Activated CD8-positive, alpha-beta T cell treated with anti-CD3 and anti-CD28 coated beads for 36 hours (primary cell): ENCODE data around the gene MRPS10. TPM values are rescaled to one million over a fixed set of nuclear protein-coding genes. Genes with fewer than 3 reads are reported as not detected.

Experiments used
- ATAC-seq: fragments of 200-7000 bp; cut with Tn5 transposase; one replicate; pipeline ENCODE4 v1.10.0; 2021; ENCODE audit warnings: mild to moderate bottlenecking, moderate library complexity
- CTCF ChIA-PET: fragments of 350-600 bp; sonication (Branson Sonifier 250); formaldehyde crosslinking; loops from one replicate; lab custom pipeline; 2021; ENCODE audit warnings: antibody characterized with exemption; lab: Charles Lee
- POLR2A ChIA-PET: fragments of 350-600 bp; sonication (Branson Sonifier 250); formaldehyde crosslinking; loops from one replicate; lab custom pipeline; 2021; ENCODE audit warnings: antibody characterized with exemption; lab: Charles Lee
- DNase-seq: peaks from one replicate; pipeline ENCODE4 v3.0.0-alpha.2; 2020
- H3K27ac Mint-ChIP-seq: one replicate; pipeline ENCODE4 v1.8.0; 2021; ENCODE audit warnings: mild to moderate bottlenecking, mixed read lengths
- H3K27me3 Mint-ChIP-seq: one replicate; pipeline ENCODE4 v1.8.0; 2021; ENCODE audit warnings: mixed read lengths
- H3K36me3 Mint-ChIP-seq: one replicate; pipeline ENCODE4 v1.8.0; 2021; ENCODE audit warnings: low read depth, mixed read lengths
- H3K4me1 Mint-ChIP-seq: one replicate; pipeline ENCODE4 v1.8.0; 2021; ENCODE audit warnings: low read depth, mixed read lengths
- H3K4me3 Mint-ChIP-seq: one replicate; pipeline ENCODE4 v1.8.0; 2021; ENCODE audit warnings: mild to moderate bottlenecking, moderate library complexity, mixed read lengths
- H3K9me3 Mint-ChIP-seq: one replicate; pipeline ENCODE4 v1.8.0; 2021; ENCODE audit warnings: mixed read lengths
- CTCF ChIP-seq: fragments of 200-600 bp; IDR thresholded peaks from one replicate; pipeline ENCODE4 v1.8.0; 2022; ENCODE audit warnings: antibody characterized with exemption, mild to moderate bottlenecking
- intact Hi-C: fragments of 100-400 bp; cut with micrococcal nuclease; formaldehyde crosslinking; loops from one replicate; pipeline ENCODE4 v1.10.0; 2022
- total RNA-seq, 2 experiments: library from RNA; stranded (reverse); gene quantifications; one replicate each; pipeline ENCODE4 v1.2.3, GENCODE V29; 2021

Gene MRPS10
- total RNA-seq, 2 experiments from 2014 or later = 36.7 to 38.9 TPM

- ATAC-seq = no peak
- Mint-ChIP-seq H3K9me3 (no peaks in the 10 kb centered on the region), H3K4me3 (no peak overlapping the region), H3K27me3 (no peaks in the 10 kb centered on the region), H3K27ac (no peak overlapping the region), H3K4me1 (peaks cover 10% of the 10 kb centered on the region), H3K36me3 (no peaks in the 10 kb centered on the region)
- CTCF ChIA-PET = interaction anchor here (3.5 kb wide), 1 partner anchor 319 kb away, joined by 21 read pairs; no protein-coding TSS in a partner anchor
- DNase-seq = no peak
- intact Hi-C loops = no loop called here
- TF ChIP-seq CTCF = no peak
- POLR2A ChIA-PET = no interaction called here
Observed at GRCh38 chr6:42228305-42228704, 10.6 kb upstream of the MRPS10 start.

GRCh38 chr6:42227173-42227850 is 9.7 kb upstream of the MRPS10 start:
- no peak for TF ChIP-seq CTCF
- no peak overlapping the region for H3K27ac Mint-ChIP-seq
- ChIA-PET POLR2A (interaction anchor here (0.7 to 1.8 kb wide), 3 partner anchors 9 to 322 kb away, joined by 3 to 7 read pairs (median 3); no protein-coding TSS in a partner anchor), CTCF (interaction anchor here (1.6 to 3.5 kb wide), 3 partner anchors 13 to 320 kb away, joined by 5 to 21 read pairs (median 9); no protein-coding TSS in a partner anchor)
- DNase-seq (no peak), ATAC-seq (no peak)
- H3K4me1 Mint-ChIP-seq = peaks cover 10% of the 10 kb centered on the region
- no peaks in the 10 kb centered on the region for H3K9me3 Mint-ChIP-seq
- H3K36me3 Mint-ChIP-seq = no peaks in the 10 kb centered on the region
- H3K27me3 Mint-ChIP-seq = no peaks in the 10 kb centered on the region
- intact Hi-C loops = no loop called here
- no peak overlapping the region for H3K4me3 Mint-ChIP-seq

GRCh38 chr6:42226645-42227143 is 9.0 kb upstream of the MRPS10 start:
- CTCF ChIA-PET = interaction anchor here (0.8 to 3.5 kb wide), 5 partner anchors 13 to 321 kb away, joined by 3 to 21 read pairs (median 5); no protein-coding TSS in a partner anchor
- TF ChIP-seq CTCF = no peak
- peaks cover 10% of the 10 kb centered on the region for H3K4me1 Mint-ChIP-seq
- no peaks in the 10 kb centered on the region for H3K36me3 Mint-ChIP-seq
- no peak overlapping the region for H3K4me3 Mint-ChIP-seq
- intact Hi-C loops = no loop called here
- POLR2A ChIA-PET = interaction anchor here (0.7 to 1.8 kb wide), 2 partner anchors 10 to 322 kb away, joined by 3 to 7 read pairs; no protein-coding TSS in a partner anchor
- H3K27ac Mint-ChIP-seq = no peak overlapping the region
- no peak for DNase-seq
- no peak for ATAC-seq
- H3K27me3 Mint-ChIP-seq = no peaks in the 10 kb centered on the region
- no peaks in the 10 kb centered on the region for H3K9me3 Mint-ChIP-seq

- Mint-ChIP-seq H3K4me3 (no peak overlapping the region), H3K36me3 (no peaks in the 10 kb centered on the region), H3K4me1 (peaks cover 10% of the 10 kb centered on the region), H3K9me3 (no peaks in the 10 kb centered on the region), H3K27ac (no peak overlapping the region), H3K27me3 (no peaks in the 10 kb centered on the region)
- DNase-seq (no peak), ATAC-seq (no peak)
- no peak for TF ChIP-seq CTCF
- CTCF ChIA-PET = interaction anchor here (0.8 to 3.5 kb wide), 6 partner anchors 12 to 321 kb away, joined by 3 to 21 read pairs (median 4); no protein-coding TSS in a partner anchor
- intact Hi-C loops = no loop called here
- POLR2A ChIA-PET = interaction anchor here (0.6 to 1.8 kb wide), 2 partner anchors 10 to 286 kb away, joined by 3 to 7 read pairs; no protein-coding TSS in a partner anchor
Observed at GRCh38 chr6:42226161-42226611, 8.5 kb upstream of the MRPS10 start.
